ENCODE data around the gene CDH22. TPM values are rescaled to one million over a fixed set of nuclear protein-coding genes. Genes with fewer than 3 reads are reported as not detected.

CDH22 gene
- total RNA-seq, 2 experiments from 2014 or later = not detected

- CTCF ChIA-PET = no interaction called here
- ATAC-seq (no peak), DNase-seq (no peak)
- H3K4me3 Mint-ChIP-seq = no peak overlapping the region
- no peaks in the 10 kb centered on the region for H3K4me1 Mint-ChIP-seq
- peaks cover 13% of the 10 kb centered on the region for H3K27me3 Mint-ChIP-seq
- H3K27ac Mint-ChIP-seq = no peak overlapping the region
- no peaks in the 10 kb centered on the region for H3K36me3 Mint-ChIP-seq
- no peaks in the 10 kb centered on the region for H3K9me3 Mint-ChIP-seq (ENCODE audit: low read depth)
These were observed 144.0 kb downstream of the CDH22 start for GRCh38 chr20:46164254-46164653.

- Mint-ChIP-seq H3K27me3 (peaks cover 20% of the 10 kb centered on the region), H3K36me3 (no peaks in the 10 kb centered on the region), H3K27ac (no peak overlapping the region), H3K9me3 (ENCODE audit: low read depth) (no peaks in the 10 kb centered on the region), H3K4me1 (no peaks in the 10 kb centered on the region), H3K4me3 (no peak overlapping the region)
- CTCF ChIA-PET = interaction anchor here (1.7 kb wide), 1 partner anchor 13 kb away, joined by 5 read pairs; no protein-coding TSS in a partner anchor
- ATAC-seq (no peak), DNase-seq (no peak)
These were observed 146.4 kb downstream of the CDH22 start for GRCh38 chr20:46161921-46162320.

- Mint-ChIP-seq H3K4me3 (no peak overlapping the region), H3K4me1 (no peaks in the 10 kb centered on the region), H3K9me3 (ENCODE audit: low read depth) (no peaks in the 10 kb centered on the region), H3K36me3 (no peaks in the 10 kb centered on the region), H3K27ac (no peak overlapping the region), H3K27me3 (peaks cover 16% of the 10 kb centered on the region)
- ATAC-seq = no peak
- CTCF ChIA-PET = no interaction called here
- no peak for DNase-seq
These were observed 147.6 kb downstream of the CDH22 start for GRCh38 chr20:46160661-46161060.

- H3K36me3 Mint-ChIP-seq = no peaks in the 10 kb centered on the region
- CTCF ChIA-PET = interaction anchor here (1.1 kb wide), 1 partner anchor 8 kb away, joined by 3 read pairs; no protein-coding TSS in a partner anchor
- H3K27me3 Mint-ChIP-seq = peaks cover 21% of the 10 kb centered on the region
- H3K4me1 Mint-ChIP-seq = no peaks in the 10 kb centered on the region
- ATAC-seq = no peak
- H3K27ac Mint-ChIP-seq = no peak overlapping the region
- no peaks in the 10 kb centered on the region for H3K9me3 Mint-ChIP-seq (ENCODE audit: low read depth)
- H3K4me3 Mint-ChIP-seq = no peak overlapping the region
- no peak for DNase-seq
These were observed 149.0 kb downstream of the CDH22 start for GRCh38 chr20:46159101-46159897.

DNA sequence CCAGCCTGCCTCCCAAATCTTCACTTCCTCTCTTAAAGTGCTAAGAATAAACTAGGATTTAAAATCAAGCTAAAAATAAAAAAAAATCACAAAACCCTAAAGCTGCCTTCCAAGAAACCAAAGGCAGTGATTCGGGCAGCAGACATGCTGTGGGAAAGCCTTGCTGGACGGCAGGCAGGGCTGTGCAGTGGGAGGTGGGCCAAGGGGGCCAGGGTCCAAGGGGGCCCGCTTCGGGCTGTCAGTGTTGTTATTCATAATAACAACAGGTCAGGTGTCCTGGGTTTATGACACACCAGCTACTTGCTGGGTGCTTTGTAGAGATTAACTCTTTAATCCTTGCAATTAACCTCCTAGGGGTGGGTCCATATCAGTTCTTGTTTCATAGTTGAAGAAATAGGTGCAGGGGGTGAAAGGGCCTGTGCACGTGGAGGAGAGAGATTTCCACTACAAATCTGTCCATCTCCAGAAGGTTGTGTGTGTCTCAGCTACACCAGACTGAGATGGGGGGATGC lies 149.8 kb downstream of the CDH22 start:
- DNase-seq (no peak), ATAC-seq (no peak)
- CTCF ChIA-PET = interaction anchor here (1.0 to 1.3 kb wide), 2 partner anchors 8 to 25 kb away, joined by 3 read pairs; no protein-coding TSS in a partner anchor
- H3K9me3 Mint-ChIP-seq (ENCODE audit: low read depth) = no peaks in the 10 kb centered on the region
- no peaks in the 10 kb centered on the region for H3K36me3 Mint-ChIP-seq
- no peak overlapping the region for H3K27ac Mint-ChIP-seq
- no peaks in the 10 kb centered on the region for H3K4me1 Mint-ChIP-seq
- H3K4me3 Mint-ChIP-seq = no peak overlapping the region
- peaks cover 21% of the 10 kb centered on the region for H3K27me3 Mint-ChIP-seq

GRCh38 chr20:46157625-46158024 lies 150.7 kb downstream of the CDH22 start:
- Mint-ChIP-seq H3K4me1 (no peaks in the 10 kb centered on the region), H3K27ac (no peak overlapping the region), H3K36me3 (no peaks in the 10 kb centered on the region), H3K4me3 (no peak overlapping the region), H3K27me3 (peaks cover 21% of the 10 kb centered on the region), H3K9me3 (ENCODE audit: low read depth) (no peaks in the 10 kb centered on the region)
- ATAC-seq (no peak), DNase-seq (no peak)
- CTCF ChIA-PET = interaction anchor here (1.1 to 1.3 kb wide), 2 partner anchors 9 to 170 kb away, joined by 3 read pairs; no protein-coding TSS in a partner anchor

- Mint-ChIP-seq H3K4me1 (no peaks in the 10 kb centered on the region), H3K4me3 (no peak overlapping the region), H3K27me3 (peaks cover 18% of the 10 kb centered on the region), H3K36me3 (no peaks in the 10 kb centered on the region), H3K27ac (no peak overlapping the region), H3K9me3 (ENCODE audit: low read depth) (no peaks in the 10 kb centered on the region)
- DNase-seq (no peak), ATAC-seq (no peak)
- CTCF ChIA-PET = interaction anchor here (1.1 to 1.3 kb wide), 2 partner anchors 9 to 169 kb away, joined by 3 read pairs; no protein-coding TSS in a partner anchor
These were observed 151.2 kb downstream of the CDH22 start for GRCh38 chr20:46157076-46157592.

DNA sequence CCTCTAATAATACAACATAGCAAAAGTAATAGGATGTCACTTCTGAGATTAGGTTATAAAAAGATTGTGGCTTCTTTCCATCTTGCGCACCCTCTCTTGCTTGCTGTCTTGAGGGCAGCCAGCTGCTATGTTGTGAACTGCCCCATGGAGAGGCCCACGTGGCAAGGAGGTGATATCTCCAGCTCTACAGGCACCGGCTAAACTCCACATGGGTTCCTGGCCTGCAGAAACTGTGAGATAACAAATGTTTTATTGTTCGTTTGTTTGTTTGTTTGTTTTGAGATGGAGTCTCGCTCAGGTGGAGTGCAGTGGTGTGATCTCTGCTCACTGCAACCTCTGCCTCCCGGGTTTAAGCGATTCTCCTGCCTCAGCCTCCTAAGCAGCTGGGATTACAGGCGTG lies 152.2 kb downstream of the CDH22 start:
- ATAC-seq = no peak

GRCh38 chr20:46154796-46155195 lies 153.5 kb downstream of the CDH22 start:
- H3K9me3 Mint-ChIP-seq (ENCODE audit: low read depth) = no peaks in the 10 kb centered on the region
- CTCF ChIA-PET = no interaction called here
- no peak for ATAC-seq

More for the DNA sequence above, 152.2 kb downstream of the CDH22 start:
- Mint-ChIP-seq H3K36me3 (no peaks in the 10 kb centered on the region), H3K4me1 (no peaks in the 10 kb centered on the region), H3K9me3 (ENCODE audit: low read depth) (no peaks in the 10 kb centered on the region), H3K27me3 (peaks cover 18% of the 10 kb centered on the region), H3K4me3 (no peak overlapping the region), H3K27ac (no peak overlapping the region)
- DNase-seq = no peak
- CTCF ChIA-PET = no interaction called here

GRCh38 chr20:46154305-46154704 lies 154.0 kb downstream of the CDH22 start:
- H3K4me3 Mint-ChIP-seq = no peak overlapping the region
- CTCF ChIA-PET = no interaction called here
- DNase-seq = no peak
- H3K4me1 Mint-ChIP-seq = no peaks in the 10 kb centered on the region
- no peaks in the 10 kb centered on the region for H3K9me3 Mint-ChIP-seq (ENCODE audit: low read depth)
- peaks cover 20% of the 10 kb centered on the region for H3K27me3 Mint-ChIP-seq
- no peaks in the 10 kb centered on the region for H3K36me3 Mint-ChIP-seq
- no peak overlapping the region for H3K27ac Mint-ChIP-seq
- no peak for ATAC-seq

More at GRCh38 chr20:46154796-46155195, 153.5 kb downstream of the CDH22 start:
- H3K4me3 Mint-ChIP-seq = no peak overlapping the region
- H3K36me3 Mint-ChIP-seq = no peaks in the 10 kb centered on the region
- DNase-seq = no peak
- no peaks in the 10 kb centered on the region for H3K4me1 Mint-ChIP-seq
- H3K27ac Mint-ChIP-seq = no peak overlapping the region
- peaks cover 18% of the 10 kb centered on the region for H3K27me3 Mint-ChIP-seq

DNA sequence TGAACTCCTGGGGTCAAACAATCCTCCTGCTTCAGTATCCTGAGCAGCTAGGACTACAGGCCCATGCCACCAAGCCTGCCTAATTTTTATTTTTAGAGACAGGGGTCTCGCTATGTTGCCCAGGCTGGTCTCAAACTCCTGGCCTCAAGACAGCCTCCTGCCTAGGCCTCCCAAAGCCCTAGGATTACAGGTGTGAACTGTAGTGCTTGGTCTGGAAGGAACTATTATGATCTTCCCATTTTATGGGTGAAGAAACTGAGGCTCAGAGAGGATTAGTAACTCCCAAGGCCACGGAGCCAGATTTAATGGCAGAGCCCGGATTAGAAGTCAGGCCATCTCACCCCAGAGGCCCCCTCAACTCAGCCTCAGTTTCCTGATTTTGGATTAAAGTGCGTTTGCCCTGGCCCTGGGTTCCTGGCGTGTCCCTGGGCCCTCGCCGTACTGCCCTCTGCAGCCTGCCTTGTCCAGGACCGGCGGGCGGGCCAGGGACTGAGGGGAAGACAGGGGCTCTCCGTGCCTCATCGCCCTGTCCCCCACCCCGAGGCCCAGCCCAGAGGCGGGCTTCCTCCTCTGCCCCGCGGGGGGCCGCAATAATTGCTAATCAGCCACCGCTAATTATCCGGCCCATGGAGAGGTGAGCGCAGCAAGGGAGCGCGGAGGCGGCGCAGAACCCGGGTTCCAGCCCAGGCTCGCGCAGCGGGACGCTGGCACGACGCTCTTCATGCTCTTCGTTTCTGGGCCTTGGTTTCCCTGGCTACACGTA lies 155.3 kb downstream of the CDH22 start:
- Mint-ChIP-seq H3K27me3 (peaks cover 16% of the 10 kb centered on the region), H3K9me3 (ENCODE audit: low read depth) (no peaks in the 10 kb centered on the region), H3K4me1 (no peaks in the 10 kb centered on the region), H3K27ac (no peak overlapping the region), H3K36me3 (no peaks in the 10 kb centered on the region), H3K4me3 (no peak overlapping the region)
- CTCF ChIA-PET = interaction anchor here (1.4 kb wide), 2 partner anchors 14 to 130 kb away, joined by 4 to 6 read pairs; no protein-coding TSS in a partner anchor
- ATAC-seq = no peak
- no peak for DNase-seq

DNA sequence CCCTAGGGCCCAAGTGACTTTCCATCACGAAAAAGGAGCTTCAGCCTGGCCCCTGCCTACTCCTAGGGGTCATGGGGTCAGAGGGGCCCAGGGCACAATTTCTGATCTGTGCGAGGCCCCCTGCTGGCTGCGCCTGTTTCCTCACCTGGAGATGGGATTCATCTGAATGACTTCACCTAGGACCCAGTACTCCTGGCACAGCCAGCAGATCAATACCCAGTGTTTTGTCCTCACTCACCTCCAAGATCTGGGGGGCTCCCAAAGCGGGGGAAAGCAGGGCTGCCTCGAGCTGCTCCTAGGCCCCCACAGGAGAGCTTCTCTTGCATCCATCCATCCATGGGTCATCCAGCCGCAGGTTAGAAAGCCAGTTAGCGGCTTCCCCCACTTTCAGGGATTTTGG lies 156.4 kb downstream of the CDH22 start:
- H3K36me3 Mint-ChIP-seq = no peaks in the 10 kb centered on the region
- DNase-seq = no peak
- H3K9me3 Mint-ChIP-seq (ENCODE audit: low read depth) = no peaks in the 10 kb centered on the region
- no peak overlapping the region for H3K27ac Mint-ChIP-seq
- CTCF ChIA-PET = interaction anchor here (0.9 to 1.4 kb wide), 4 partner anchors 15 to 165 kb away, joined by 3 to 6 read pairs (median 4); no protein-coding TSS in a partner anchor
- peaks cover 13% of the 10 kb centered on the region for H3K27me3 Mint-ChIP-seq
- H3K4me1 Mint-ChIP-seq = no peaks in the 10 kb centered on the region
- H3K4me3 Mint-ChIP-seq = no peak overlapping the region
- no peak for ATAC-seq

DNA sequence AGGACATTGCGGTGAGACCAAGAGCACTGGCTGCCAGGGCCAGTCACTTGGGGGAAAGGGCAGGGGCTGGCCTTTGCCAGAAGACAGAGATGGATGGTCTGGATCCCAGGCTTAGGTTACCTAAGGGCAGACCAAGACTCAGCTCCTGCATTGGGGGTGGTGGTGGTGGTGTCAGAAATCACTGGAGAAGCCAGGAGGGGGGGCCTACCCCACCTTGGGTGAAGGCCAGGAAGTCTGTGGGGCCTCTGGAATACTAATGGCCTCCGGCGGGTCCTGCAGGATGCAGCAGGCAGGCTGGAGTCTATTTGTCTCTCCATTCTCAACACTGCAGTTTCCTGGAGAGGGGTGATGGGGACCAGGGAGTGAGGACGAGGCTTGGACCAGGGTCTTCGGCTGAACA lies 157.4 kb downstream of the CDH22 start:
- ATAC-seq = no peak
- H3K4me3 Mint-ChIP-seq = no peak overlapping the region
- H3K27ac Mint-ChIP-seq = no peak overlapping the region
- no peak for DNase-seq
- H3K36me3 Mint-ChIP-seq = no peaks in the 10 kb centered on the region
- H3K9me3 Mint-ChIP-seq (ENCODE audit: low read depth) = no peaks in the 10 kb centered on the region
- no peaks in the 10 kb centered on the region for H3K4me1 Mint-ChIP-seq
- H3K27me3 Mint-ChIP-seq = peaks cover 13% of the 10 kb centered on the region
- CTCF ChIA-PET = interaction anchor here (0.9 kb wide), 1 partner anchor 9 kb away, joined by 3 read pairs; no protein-coding TSS in a partner anchor

Measured in activated CD8-positive, alpha-beta memory T cell treated with anti-CD3 and anti-CD28 coated beads, Interleukin-2, amount 10 ng/mL, durations not matched to agents 7 days and 5 days (primary cell).